ENCODE results near the gene MSRB3.

DNA sequence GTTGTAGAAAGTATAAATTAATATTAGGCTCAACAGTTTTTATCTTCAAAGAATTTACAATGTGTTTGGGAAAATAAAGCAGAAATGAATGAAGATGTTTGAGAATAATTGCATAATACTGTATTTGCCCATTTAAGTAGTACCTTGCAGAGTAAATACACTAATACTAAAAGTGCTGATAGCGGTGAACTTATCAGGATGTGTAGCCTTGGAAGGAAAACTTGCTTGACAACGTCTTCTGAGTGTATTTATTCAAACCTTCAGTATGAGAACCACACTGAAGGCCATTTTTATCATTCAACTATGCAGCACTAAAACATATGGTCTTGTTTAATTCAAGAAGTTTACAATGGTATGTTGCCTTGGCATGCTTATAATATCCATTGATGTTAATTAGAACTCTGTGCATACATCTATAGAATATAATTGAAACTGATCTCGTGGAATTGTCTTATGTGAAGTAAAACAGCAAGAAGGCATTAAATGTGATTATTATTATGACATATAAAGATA is 41.3 kb downstream of the MSRB3 start:
- TF ChIP-seq, protein P1, sequence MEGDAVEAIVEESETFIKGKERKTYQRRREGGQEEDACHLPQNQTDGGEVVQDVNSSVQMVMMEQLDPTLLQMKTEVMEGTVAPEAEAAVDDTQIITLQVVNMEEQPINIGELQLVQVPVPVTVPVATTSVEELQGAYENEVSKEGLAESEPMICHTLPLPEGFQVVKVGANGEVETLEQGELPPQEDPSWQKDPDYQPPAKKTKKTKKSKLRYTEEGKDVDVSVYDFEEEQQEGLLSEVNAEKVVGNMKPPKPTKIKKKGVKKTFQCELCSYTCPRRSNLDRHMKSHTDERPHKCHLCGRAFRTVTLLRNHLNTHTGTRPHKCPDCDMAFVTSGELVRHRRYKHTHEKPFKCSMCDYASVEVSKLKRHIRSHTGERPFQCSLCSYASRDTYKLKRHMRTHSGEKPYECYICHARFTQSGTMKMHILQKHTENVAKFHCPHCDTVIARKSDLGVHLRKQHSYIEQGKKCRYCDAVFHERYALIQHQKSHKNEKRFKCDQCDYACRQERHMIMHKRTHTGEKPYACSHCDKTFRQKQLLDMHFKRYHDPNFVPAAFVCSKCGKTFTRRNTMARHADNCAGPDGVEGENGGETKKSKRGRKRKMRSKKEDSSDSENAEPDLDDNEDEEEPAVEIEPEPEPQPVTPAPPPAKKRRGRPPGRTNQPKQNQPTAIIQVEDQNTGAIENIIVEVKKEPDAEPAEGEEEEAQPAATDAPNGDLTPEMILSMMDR (IDR thresholded peaks at IDR 0.05) = no peak
- TF ChIP-seq POLR2A (IDR thresholded peaks at IDR 0.05) (no peak), EP300 (IDR thresholded peaks at IDR 0.05) (no peak)

Data from gastroesophageal sphincter (tissue), 3 donors.